D721Med (cell line): ENCODE results near the gene GART.

ENCODE experiments used
- DNase-seq: peaks from one replicate; pipeline ENCODE4 v3.0.0; 2011; ENCODE audit warnings: low spot score; ENCODE audit not compliant: insufficient read length
- FAIRE-seq: peaks from 2 replicates; lab custom pipeline; 2011; peaks lifted over from hg19 to GRCh38; lab: Jason Lieb, UNC
- CTCF ChIP-seq: IDR thresholded peaks from 2 replicates; pipeline ENCODE4 v1.5.1; 2012; ENCODE audit warnings: mild to moderate bottlenecking, control low read depth; ENCODE audit not compliant: insufficient read depth; ENCODE audit errors: missing control alignments

The GART gene

GRCh38 chr21:33554236-33554981 is 12.5 kb upstream of the GART start:
- FAIRE-seq (no peak), DNase-seq (no peak)
- TF ChIP-seq CTCF = no peak

- no peak for TF ChIP-seq CTCF
- no peak for FAIRE-seq
- DNase-seq = no peak
Measured at GRCh38 chr21:33552999-33553598, 11.2 kb upstream of the GART start.

- FAIRE-seq (no peak), DNase-seq (no peak)
- TF ChIP-seq CTCF = no peak
Measured at GRCh38 chr21:33552093-33552998, 10.4 kb upstream of the GART start.

- no peak for DNase-seq
- FAIRE-seq = no peak
- TF ChIP-seq CTCF = no peak
Measured at GRCh38 chr21:33551664-33552063, 9.7 kb upstream of the GART start.

- DNase-seq (no peak), FAIRE-seq (no peak)
- TF ChIP-seq CTCF = no peak
Measured at GRCh38 chr21:33550772-33551660, 9.1 kb upstream of the GART start.
